NCI-H460 (cell line): ENCODE measurements around the gene CD300A. TPM values are rescaled to one million over a fixed set of nuclear protein-coding genes. Genes with fewer than 3 reads are reported as not detected.
A peak's percentile ranks its signal among the peaks of the same experiment; 100 is the strongest.

ENCODE experiments used
- DNase-seq: peaks from one replicate; pipeline ENCODE4 v3.0.0-alpha.2; 2016; ENCODE audit warnings: low read depth; ENCODE audit errors: extremely low read depth
- polyA plus RNA-seq: library from polyadenylated mRNA; depleted of rRNA; stranded (reverse); fragments of >200 nt; gene quantifications from 2 replicates; pipeline ENCODE4 v1.2.3, GENCODE V29; 2014; cell fraction: nucleus; rRNA removed
- total RNA-seq: library from RNA; depleted of rRNA; stranded (reverse); fragments of >200 nt; shearing (Covaris generic); gene quantifications from 2 replicates; pipeline ENCODE4 v1.2.3, GENCODE V29; 2014; rRNA removed

CD300A gene
- total RNA-seq = not detected in 2 replicates
- not detected in 2 replicates for polyA plus RNA-seq

DNA sequence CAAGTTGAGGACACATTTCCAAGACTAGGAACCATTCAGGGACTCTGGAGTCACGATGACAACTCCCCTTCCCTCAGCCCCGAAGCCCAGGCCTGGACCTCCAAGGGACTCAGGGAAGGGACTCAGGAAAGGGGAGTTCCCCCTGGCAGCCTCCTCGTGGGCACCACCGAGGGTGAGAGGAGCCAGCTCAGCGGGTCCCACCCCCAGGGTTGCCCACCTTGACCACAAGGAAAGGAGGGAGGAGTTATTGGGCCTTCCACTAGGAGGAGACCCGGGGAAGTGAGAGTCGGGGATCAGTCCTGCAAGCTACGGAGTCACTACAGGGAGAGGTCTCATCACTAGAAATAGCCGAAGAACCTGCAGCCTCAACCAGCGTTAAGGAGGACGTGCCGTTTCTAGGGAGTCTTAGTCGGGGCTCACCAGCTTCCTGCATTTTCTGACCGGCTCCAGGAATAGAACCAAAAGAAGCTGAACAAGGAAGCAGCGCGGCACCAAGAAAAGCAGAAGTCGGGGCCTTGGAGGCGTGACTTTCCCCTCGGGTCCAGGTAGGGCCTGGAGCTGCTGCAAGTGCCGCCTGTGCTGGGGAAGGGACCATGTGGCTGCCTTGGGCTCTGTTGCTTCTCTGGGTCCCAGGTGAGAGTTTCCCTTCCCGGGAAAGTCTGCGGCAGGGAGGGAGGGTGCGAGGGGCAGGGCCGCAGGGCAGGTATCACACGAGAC is at the start of gene CD300A:
TSS of gene CD300A (plus strand) at position 524 of the 717 bp plus-strand sequence. CDS start at position 594, 70 bp downstream.
- DNase-seq = no peak

DNA sequence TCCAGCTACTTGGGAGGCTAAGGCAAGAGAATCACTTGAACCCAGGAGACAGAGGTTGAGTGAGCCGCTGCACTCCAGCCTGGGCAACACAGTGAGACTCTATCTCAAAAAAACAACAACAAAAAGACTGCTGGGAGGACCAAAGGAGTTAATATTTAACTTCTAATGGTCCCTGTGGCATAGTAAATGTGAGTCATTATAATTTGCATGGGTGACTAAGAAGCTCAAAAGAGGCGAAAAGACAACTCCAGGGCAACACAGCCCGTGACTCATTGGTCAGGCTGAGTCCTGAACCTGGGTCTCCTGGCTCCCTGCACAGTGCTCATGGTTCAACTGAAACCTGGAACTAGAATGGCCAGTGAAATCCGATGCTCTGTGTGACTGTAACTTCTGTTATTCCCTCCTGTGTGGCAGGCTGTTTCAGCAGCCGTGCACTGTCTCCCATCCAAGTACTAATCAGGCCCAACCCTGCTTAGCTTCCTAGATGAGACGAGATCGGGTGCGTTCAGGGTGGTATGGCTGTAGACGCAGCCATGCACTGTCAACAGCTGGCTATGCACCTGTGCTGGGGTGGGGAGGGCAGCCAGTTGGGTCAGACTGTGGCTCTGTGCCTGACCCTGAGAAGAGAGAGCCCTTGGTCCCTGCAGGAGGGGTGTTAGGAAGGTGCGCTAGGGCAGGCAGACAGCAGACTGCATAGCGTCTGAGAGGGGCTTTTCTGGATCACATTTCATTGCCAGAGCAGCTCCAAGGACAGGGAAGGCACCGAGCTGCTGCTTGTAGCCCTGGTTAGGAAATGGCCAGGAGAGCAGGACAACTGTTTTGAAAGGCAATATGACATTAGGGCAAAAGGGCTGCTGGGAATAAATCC is 49.0 kb upstream of the CD300A start:
- DNase-seq = peak; percentile 14

DNA sequence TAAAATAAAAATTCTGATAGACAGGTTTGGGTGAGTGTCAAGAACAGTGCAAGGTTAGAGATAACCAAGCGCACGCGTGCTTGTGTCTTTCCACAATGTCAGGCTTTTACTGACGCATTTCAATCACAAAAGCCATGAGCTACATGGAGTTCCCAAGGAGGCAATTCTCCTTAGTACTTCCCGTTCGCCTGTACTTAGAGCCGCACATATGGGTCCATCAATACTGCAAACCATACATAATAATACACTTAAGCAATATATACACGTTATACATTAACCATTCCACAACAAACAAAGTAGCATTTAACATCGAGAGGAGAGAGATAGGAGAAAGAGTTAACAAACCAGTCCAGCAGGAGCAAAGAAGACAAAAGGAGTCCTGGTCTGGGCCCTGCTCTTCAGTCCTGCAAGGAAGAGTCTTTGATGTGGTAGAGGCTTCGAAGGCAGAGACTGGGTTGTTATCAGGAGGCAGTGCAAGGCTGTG is 46.5 kb upstream of the CD300A start:
- DNase-seq = no peak

DNA sequence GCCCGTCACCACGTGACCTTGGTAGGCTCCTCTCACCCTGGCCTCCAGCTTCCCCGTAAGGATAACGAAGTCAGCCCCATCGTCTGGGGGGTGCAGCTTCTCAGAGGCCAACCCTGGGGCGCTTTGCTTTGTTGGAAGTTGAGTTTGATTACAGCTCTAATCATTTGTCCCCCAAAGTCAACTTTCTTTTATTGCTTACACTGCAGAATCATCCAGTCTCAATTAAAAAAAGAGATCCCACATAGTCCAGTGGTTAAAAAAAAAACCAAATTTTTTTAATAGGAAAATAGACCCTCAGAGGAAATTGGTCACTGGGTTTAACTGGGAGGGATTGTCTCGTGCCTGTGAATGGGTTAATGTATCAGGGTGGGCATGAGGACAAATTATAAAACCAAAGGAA is 42.3 kb upstream of the CD300A start:
- no peak for DNase-seq

DNA sequence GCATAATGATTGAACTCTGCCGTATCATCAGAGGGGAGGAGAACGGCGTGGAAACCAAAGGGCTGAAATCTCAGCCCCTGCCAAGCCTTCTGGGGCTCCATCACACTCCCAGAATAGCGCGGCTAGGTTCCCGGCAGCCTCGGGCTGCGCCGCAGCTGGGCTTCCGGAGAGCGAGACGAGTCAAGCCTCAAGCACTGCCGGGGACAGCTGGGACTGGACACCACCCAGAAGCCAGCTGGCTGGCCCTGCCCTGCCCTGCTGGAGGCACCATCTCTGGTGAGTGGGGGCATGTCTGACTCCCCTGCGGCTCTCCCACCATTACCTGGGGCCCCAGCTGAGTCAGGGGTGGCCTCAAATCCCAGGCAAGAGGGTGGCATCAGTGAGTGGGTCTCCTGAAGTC is 41.8 kb upstream of the CD300A start:
- DNase-seq = no peak

DNA sequence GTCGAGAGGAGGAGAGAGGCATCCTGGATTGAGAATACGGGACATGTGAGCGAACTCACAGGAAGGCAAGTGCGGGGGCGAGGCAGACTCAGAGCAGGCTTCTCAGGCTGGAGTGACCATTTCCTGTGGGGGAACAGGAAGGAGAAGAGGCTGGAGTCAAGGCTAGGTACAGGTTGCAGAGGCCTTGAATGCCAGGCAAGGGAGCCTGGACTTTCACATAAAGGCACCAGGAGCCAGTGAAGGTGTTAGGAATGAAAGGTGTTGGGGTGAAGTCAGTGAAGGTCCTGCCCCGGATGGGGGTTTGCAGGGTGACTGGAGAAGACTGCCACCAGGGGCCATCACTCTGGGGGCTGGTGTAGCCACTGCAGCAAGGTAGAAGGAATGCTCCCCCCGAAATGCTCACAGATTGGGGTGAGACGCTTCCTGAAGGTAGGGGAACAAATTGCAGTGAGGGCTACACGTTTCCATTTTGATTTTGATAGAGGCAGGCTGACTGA is 39.8 kb upstream of the CD300A start:
- no peak for DNase-seq

DNA sequence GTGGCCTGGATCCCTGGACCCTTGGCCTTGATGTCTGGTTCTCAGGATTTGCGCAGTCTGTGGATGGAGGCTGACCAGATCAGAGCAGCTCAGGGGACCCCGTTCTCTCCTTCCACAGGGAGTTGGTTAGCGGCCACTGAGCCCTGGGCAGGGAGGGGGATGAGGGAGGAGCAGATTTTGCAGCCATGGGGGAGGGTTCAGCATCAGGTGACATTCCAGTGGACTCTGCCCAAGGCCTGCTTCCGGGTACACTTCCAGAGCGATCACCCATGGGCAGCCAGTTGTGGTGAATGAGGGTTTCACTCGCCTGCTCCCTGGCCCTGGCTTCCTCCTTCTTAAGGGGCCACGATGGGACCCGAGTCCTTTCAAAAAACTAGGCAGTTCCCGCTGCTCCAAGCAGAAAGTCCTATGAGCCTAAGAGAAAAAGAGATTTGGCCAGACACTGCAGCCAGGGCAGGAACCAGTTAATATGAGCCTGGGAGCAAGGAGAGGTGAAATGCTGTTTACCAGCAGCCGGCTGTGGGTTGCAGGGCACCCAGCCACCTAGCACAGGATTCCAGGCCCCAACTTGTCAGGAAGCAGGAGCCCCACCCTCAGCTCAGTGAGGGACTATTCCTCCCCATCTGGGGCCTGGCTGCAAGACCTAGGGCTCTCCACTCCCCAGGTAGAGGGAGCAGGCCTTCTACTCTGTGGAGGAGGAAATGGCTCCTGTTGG is 39.2 kb upstream of the CD300A start:
- no peak for DNase-seq

DNA sequence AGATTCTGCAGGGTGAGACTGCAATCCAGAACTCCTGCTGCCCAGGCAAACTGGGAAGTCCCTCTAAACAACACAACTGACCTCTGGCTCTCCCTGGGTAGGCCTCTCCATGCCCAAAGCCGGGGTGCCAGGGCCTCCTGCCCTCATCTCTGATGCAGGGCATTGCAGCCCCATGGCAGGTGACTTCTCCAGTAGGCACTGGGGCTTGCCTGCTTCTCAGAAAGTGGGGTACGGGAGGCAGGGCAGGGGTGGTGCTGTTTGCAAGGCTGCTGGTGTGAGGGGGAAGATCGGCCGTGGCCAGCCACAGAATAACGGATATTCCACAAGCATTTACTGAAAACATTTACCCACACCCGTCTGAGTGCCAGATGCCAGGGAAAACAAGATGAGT is 38.7 kb upstream of the CD300A start:
- DNase-seq = no peak

DNA sequence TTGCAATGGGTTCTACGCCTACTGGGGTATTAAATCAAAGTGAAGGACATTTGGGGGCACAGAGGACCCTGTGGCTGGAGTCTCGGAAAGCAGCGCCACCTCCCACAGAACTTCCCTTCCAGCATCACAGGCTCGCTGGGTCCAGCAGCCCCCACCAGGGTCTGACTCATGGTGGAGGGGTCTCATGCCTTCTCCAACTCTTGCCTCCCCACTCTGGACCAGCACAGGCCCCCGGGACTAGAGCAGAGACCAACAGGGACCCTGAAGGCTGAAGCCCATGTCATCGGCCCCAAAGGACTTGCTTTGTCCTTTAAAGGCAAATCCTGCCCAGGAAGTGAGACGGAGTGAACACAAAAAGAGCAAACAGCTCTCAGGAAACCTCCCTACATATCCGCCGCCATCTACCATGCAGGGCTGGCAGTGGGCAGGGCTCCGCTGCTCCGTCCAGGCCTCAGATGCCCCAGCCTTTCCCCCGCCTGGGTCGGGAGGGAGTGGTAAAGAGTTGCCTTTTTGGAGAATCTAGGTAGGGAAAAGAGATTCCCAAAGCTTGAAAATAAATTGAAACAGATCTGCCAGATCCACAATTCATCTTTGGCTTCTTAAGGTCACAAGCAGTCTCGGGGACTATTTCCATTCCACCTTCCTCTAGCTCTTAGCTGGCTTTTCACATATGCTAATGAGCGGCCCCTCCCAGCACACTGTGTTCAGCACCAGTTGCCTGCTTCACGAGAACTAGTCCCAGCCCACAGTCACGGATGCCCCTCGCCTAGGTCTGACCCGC is 36.6 kb upstream of the CD300A start:
- no peak for DNase-seq

DNA sequence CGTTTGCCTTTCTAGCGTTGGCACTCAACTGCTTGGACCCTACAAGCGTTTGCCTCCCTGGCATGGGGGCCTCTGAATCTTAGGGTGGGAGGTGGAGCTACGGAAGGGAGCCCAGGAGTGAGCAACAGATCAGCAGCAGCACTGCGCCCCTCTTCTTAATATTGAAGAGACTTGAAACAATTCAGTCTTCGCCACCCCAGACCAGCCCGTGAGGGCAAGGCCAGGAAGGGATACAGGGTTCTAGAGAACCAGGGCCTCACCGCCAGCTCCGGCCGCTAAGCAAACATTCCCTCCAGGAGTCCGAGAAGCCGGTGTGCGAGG is 36.1 kb upstream of the CD300A start:
- no peak for DNase-seq

DNA sequence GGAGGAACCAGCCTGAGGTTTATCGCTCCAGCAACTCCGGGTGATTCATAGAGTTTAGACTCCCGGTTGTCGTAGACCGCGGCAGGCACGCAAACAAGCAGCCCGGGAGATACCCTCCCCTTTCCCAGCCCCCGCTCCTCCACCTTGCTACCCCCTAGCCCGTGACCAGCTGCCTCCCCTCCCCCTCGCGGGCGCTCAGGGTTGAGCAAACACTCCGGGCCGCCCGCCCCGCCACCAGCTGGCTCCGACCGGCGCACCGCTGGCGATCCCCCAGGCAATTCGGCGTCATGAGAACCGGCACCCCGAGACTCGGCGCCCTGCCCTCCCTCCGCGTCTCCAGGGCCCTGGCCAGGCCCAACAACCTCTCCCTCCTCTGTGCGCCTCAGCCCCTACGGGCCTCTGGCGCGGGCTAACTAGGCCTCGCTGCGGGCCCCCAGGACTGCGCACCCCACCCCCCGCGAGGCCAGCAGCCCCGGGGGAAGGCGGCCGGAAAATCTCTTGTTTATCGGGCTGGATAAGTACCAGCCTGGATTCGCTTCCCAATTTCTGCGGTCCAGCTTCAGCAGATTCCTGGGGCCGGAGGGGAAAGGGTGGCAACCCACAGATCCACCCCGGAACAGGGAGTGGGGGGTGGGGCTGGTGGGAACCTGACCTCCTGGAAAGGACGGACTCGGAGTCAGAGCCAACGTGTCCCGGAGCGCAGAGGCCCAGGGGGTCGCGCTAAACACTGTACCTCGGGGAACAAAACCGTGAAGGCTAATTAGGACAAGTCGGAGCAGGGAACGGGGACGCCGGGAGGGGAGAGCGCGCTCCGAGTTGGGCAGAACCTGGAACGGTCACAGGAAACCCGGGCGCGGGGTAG is 35.5 kb upstream of the CD300A start:
- DNase-seq = peak; percentile 36

DNA sequence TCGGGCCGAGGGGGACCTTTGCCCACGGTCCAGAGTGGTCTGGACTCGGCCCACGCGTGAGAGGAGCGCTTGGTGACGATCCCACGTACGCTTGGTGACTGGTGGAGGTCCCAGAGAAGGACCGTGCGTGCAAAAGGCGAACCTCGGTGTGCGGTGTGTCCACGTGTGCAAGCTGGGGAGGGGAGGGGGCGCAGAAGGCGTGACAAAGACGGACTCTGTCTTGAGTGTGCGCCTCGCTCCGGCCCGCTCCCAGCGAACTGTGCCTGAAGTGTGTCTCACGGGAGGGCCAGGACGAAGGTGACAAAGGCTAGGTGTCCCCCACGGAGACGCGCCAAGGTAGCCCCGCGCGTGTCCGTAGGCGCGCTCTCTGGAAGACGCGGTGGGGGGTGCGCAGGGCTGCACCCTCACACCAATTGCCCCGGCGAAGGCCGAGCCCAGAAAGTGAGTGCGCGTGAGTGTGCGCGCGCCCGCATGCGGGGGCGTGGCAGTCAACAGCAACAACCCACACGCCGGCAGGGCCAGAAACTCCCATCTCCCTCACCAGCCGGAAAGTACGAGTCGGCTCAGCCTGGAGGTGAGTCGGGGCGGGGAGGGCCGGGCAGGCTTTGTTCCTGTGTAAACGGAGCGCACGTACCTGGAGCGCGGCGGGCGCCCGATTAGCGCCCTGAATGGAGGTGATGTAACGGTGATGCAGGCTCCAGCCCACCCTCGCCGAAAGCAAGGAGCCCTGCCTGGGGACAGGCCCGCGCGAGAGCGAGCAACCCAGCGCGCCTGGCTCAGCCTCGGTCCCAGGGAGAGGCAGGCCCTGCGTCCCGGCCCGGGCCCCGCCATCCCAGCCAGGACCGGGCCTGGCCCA is 34.6 kb upstream of the CD300A start, which contains the start of gene GPRC5C:
TSS of gene GPRC5C (plus strand) at position 521 of the 856 bp plus-strand sequence. CDS start 7,689 bp downstream, outside the sequence.
- DNase-seq = peak; percentile 41

DNA sequence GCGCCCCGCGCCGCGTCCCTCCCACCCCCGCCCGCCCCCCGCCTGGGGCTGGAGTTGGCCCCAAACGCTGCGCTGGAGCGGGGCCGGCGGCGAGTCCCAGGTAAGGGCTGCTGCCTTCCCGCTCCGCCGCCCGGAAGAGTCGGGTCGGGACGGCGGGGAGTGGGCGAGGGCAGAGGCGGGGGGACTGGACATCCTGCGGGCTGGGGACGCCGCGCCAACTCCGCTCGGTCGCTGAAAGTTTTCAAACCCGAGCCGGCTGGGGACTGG is 34.1 kb upstream of the CD300A start:
- DNase-seq = no peak

DNA sequence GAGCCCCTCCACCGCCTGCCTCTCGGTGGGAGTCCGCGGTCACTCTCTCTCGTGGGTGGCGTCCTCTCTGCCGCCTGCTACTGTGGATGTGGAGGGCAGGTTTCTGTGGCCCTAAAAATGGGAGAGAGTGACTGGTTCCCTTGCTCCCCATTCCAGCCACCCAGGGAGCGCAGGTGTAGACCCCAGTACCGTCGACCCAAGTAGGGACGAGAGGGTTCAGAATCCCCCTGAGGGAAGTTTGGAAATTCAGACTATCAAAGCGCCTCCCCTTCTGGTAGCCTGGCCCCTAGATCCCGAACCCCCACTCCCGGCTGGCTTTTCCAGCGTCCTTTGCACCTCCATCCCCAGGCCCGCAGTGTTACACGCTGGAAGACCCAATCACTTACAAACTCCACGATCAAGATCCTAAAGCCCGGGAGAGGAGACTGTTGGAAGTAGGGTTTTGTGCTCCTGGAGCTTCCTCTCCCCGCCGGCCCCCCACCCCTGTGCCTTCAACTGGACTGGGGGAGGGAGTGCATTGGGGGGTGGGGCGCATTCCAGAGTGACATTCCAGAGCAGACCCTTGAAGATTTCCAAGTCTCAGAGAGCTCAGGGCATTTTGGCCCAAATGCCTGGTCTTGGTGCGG is 33.6 kb upstream of the CD300A start:
- no peak for DNase-seq

DNA sequence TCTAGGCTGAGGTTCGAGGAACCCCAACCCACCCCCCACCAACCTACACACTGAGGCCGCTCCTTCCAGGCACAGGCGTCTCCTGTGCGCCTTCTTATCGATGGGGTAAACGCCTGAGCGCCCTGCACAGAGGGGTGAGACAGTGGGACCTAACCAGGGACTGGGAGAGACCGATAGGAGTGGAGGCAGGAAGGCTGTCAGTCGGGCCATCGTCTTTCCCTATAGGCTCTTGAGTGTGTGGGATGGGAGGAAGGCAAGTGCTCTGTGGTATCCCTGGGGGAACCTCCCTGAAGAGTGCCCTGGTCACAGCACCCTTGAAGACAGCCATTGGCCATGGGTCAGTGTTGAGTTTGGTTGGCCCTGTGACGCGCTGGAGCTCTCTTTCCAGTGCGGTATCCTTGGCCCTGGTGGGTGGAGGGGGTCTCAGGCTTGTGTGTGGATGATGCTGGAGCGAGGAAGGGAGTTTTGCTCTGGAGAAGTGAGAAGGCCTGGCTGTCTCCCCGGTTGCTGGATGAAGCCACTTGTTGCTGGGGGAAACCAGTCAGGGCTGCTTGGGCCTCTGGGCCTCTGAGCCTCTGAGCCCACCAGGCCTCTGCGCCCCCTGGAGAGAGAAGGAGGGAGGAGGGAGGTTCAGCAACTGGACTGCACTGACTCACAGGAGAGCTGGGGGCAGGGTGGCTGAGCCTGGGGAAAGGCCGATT is 32.9 kb upstream of the CD300A start:
- DNase-seq = no peak

DNA sequence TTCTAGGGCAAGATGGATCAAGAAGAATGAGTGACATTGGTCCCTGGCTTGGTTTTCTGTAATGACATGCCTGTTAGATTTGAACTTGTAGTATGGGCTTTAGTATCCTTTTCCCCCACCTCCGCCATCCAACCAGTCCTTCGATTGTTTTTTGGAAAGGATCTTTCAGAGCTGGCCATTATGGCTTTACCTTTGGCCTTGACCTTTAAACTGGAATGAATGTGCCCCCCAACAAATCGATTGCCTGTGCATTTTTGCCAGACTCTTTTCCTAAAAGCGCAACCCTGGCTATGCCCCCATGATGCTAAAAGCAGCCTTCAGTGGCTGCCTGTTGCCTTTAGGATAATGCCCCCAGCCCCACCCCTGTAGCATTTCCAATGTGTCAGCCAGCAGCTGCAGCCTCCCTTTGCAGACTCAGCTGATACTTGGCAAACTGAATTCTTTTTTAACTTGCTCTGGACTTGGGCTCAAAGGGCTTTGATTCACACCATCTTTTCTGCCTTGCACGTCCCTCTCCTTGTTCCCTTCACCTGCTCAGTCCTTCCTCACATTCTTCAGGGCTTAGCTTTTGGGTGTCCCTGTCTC is 30.6 kb upstream of the CD300A start:
- no peak for DNase-seq

DNA sequence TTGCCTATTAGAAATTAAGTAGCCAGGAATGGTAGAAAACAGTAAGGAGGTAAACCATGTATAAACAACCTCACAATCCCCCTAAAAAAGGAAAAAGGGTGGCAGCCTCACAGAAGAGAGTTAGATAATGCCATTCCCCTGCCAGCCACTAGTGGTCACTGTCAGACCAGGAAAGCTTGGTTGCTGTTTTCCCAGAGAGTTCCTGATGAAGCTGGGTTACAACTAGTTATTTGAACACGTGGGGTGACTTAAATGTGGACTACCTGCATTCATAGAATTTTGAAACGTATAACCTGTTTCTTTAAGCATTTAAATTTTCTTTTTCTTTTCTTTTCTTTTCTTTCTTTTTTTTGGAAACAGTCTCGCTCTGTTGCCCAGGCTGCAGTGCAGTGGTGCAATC is 28.7 kb upstream of the CD300A start:
- DNase-seq = no peak
